ENCODE data around the gene GREB1.

Gene GREB1

GRCh38 chr2:11628675-11629074 lies 94.8 kb downstream of the GREB1 start:
- H3K79me2 ChIP-seq (ENCODE audit: insufficient read depth, low read depth) = no peaks in the 10 kb centered on the region
- no peak overlapping the region for H3K4me3 ChIP-seq (IDR thresholded peaks at IDR 0.05; ENCODE audit: insufficient read depth, low read depth, low read length)
- no peaks in the 10 kb centered on the region for H3K4me1 ChIP-seq (ENCODE audit: low read depth, poor library complexity, severe bottlenecking)
- no peak overlapping the region for H3K4me2 ChIP-seq
- H3K27me3 ChIP-seq (ENCODE audit: insufficient read depth, low read depth) = no peaks in the 10 kb centered on the region
- no peaks in the 10 kb centered on the region for H3K36me3 ChIP-seq (ENCODE audit: insufficient read depth)
- H4K20me1 ChIP-seq (ENCODE audit: insufficient read depth) = no peaks in the 10 kb centered on the region
- no peak for TF ChIP-seq CTCF (conservative IDR thresholded peaks at IDR 0.05; ENCODE audit: low read depth, low read length)
- no peak overlapping the region for H3K27ac ChIP-seq
- no peak overlapping the region for H2AFZ ChIP-seq (ENCODE audit: low read depth)
- H3K9ac ChIP-seq = no peak overlapping the region

DNA sequence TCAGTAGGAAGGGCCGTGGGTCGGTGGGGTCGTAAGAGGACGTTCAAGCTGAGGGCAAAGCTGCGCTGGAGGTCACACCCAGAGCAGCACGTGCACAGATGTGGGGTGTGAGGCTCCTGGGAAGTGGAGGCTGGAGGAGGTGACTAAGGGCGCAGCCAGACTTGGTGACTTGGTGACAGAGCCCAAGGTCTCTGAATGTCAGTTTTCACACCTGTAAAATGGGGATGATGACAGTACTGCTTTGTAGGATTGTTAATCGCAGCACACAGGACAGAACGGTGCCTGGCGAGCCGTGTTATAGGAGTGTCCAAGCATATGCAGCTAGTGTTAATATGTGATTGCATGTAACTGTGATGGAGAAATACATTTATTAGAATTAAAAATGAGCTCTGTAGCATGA lies 95.4 kb downstream of the GREB1 start:
- Histone ChIP-seq H3K27ac (no peak overlapping the region), H3K36me3 (ENCODE audit: insufficient read depth) (no peaks in the 10 kb centered on the region), H3K9ac (no peak overlapping the region), H3K4me3 (IDR thresholded peaks at IDR 0.05; ENCODE audit: insufficient read depth, low read depth, low read length) (no peak overlapping the region), H2AFZ (ENCODE audit: low read depth) (no peak overlapping the region), H3K4me2 (no peak overlapping the region), H3K27me3 (ENCODE audit: insufficient read depth, low read depth) (no peaks in the 10 kb centered on the region), H3K79me2 (ENCODE audit: insufficient read depth, low read depth) (no peaks in the 10 kb centered on the region), H4K20me1 (ENCODE audit: insufficient read depth) (no peaks in the 10 kb centered on the region), H3K4me1 (ENCODE audit: low read depth, poor library complexity, severe bottlenecking) (no peaks in the 10 kb centered on the region)
- TF ChIP-seq CTCF (conservative IDR thresholded peaks at IDR 0.05; ENCODE audit: low read depth, low read length) = no peak

DNA sequence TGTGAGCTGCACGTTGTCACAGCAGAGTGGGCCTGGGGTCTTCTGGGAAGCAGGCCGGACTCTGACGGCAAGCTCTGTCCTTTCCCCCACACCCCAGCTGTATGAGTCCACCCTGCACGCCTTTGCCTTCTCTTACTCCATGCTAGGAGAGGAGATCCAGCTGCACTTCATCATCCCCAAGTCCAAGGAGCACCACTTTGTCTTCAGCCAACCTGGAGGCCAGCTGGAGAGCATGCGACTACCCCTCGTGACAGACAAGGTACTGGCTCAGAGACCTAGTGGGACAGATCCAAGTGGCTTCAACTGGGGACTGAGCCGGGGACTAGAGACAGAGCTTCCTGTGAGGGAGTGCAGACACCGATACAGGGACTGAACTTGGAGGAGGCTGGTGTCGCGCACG lies 96.0 kb downstream of the GREB1 start:
- H4K20me1 ChIP-seq (ENCODE audit: insufficient read depth) = no peaks in the 10 kb centered on the region
- no peak for TF ChIP-seq CTCF (conservative IDR thresholded peaks at IDR 0.05; ENCODE audit: low read depth, low read length)
- no peak overlapping the region for H3K4me2 ChIP-seq
- no peak overlapping the region for H2AFZ ChIP-seq (ENCODE audit: low read depth)
- no peak overlapping the region for H3K4me3 ChIP-seq (IDR thresholded peaks at IDR 0.05; ENCODE audit: insufficient read depth, low read depth, low read length)
- no peaks in the 10 kb centered on the region for H3K79me2 ChIP-seq (ENCODE audit: insufficient read depth, low read depth)
- H3K9ac ChIP-seq = no peak overlapping the region
- H3K4me1 ChIP-seq (ENCODE audit: low read depth, poor library complexity, severe bottlenecking) = no peaks in the 10 kb centered on the region
- no peaks in the 10 kb centered on the region for H3K27me3 ChIP-seq (ENCODE audit: insufficient read depth, low read depth)
- no peak overlapping the region for H3K27ac ChIP-seq
- H3K36me3 ChIP-seq (ENCODE audit: insufficient read depth) = no peaks in the 10 kb centered on the region

DNA sequence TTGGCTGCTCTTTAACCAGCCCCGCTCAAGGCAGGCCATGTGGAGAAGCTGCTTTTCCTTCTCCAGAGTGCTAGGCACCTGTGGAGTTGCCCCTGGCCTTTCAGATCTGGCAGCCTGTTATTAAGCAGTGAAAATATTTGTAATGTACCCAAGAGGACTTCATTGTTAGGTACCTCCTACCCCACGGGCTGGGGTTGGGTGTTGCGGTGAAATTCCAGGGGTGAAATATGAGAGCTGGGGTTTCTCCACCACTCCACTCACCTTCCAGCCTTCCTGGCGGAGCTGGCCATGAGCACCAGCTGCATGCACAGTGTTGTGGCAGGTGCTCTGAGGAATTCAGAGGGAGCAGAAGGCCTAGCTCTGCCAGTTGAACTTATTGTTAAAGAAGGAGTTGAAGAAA lies 97.0 kb downstream of the GREB1 start:
- Histone ChIP-seq H3K4me1 (ENCODE audit: low read depth, poor library complexity, severe bottlenecking) (no peaks in the 10 kb centered on the region), H3K36me3 (ENCODE audit: insufficient read depth) (no peaks in the 10 kb centered on the region), H3K79me2 (ENCODE audit: insufficient read depth, low read depth) (no peaks in the 10 kb centered on the region), H3K9ac (no peak overlapping the region), H3K4me2 (no peak overlapping the region), H3K27ac (no peak overlapping the region), H4K20me1 (ENCODE audit: insufficient read depth) (no peaks in the 10 kb centered on the region), H3K27me3 (ENCODE audit: insufficient read depth, low read depth) (no peaks in the 10 kb centered on the region), H2AFZ (ENCODE audit: low read depth) (no peak overlapping the region), H3K4me3 (IDR thresholded peaks at IDR 0.05; ENCODE audit: insufficient read depth, low read depth, low read length) (no peak overlapping the region)
- TF ChIP-seq CTCF (conservative IDR thresholded peaks at IDR 0.05; ENCODE audit: low read depth, low read length) = no peak

- no peaks in the 10 kb centered on the region for H4K20me1 ChIP-seq (ENCODE audit: insufficient read depth)
- TF ChIP-seq CTCF (conservative IDR thresholded peaks at IDR 0.05; ENCODE audit: low read depth, low read length) = no peak
- H3K27ac ChIP-seq = no peak overlapping the region
- no peaks in the 10 kb centered on the region for H3K36me3 ChIP-seq (ENCODE audit: insufficient read depth)
- H3K9ac ChIP-seq = no peak overlapping the region
- no peaks in the 10 kb centered on the region for H3K4me1 ChIP-seq (ENCODE audit: low read depth, poor library complexity, severe bottlenecking)
- H2AFZ ChIP-seq (ENCODE audit: low read depth) = no peak overlapping the region
- H3K4me3 ChIP-seq (IDR thresholded peaks at IDR 0.05; ENCODE audit: insufficient read depth, low read depth, low read length) = no peak overlapping the region
- H3K4me2 ChIP-seq = no peak overlapping the region
- H3K79me2 ChIP-seq (ENCODE audit: insufficient read depth, low read depth) = no peaks in the 10 kb centered on the region
- H3K27me3 ChIP-seq (ENCODE audit: insufficient read depth, low read depth) = no peaks in the 10 kb centered on the region
Observed at GRCh38 chr2:11631462-11631861, 97.6 kb downstream of the GREB1 start.

All from KMS-11 (cell line).